ENCODE measurements around the gene HSD17B14.

GRCh38 chr19:48866692-48867091 is 30.4 kb upstream of the HSD17B14 start:
- no peak for TF ChIP-seq EZH2 (IDR thresholded peaks at IDR 0.05; ENCODE audit: low read length, missing control alignments)
- TF ChIP-seq, protein P1, sequence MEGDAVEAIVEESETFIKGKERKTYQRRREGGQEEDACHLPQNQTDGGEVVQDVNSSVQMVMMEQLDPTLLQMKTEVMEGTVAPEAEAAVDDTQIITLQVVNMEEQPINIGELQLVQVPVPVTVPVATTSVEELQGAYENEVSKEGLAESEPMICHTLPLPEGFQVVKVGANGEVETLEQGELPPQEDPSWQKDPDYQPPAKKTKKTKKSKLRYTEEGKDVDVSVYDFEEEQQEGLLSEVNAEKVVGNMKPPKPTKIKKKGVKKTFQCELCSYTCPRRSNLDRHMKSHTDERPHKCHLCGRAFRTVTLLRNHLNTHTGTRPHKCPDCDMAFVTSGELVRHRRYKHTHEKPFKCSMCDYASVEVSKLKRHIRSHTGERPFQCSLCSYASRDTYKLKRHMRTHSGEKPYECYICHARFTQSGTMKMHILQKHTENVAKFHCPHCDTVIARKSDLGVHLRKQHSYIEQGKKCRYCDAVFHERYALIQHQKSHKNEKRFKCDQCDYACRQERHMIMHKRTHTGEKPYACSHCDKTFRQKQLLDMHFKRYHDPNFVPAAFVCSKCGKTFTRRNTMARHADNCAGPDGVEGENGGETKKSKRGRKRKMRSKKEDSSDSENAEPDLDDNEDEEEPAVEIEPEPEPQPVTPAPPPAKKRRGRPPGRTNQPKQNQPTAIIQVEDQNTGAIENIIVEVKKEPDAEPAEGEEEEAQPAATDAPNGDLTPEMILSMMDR (conservative IDR thresholded peaks at IDR 0.05 in 1 of 2, IDR thresholded peaks at IDR 0.05 in 1 of 2; ENCODE audit: low read depth in 1 of 2, low read length in 2 of 2), result no peak
